Measurements from ENCODE around the gene HS6ST3. TPM values are rescaled to one million over a fixed set of nuclear protein-coding genes. Genes with fewer than 3 reads are reported as not detected.

HS6ST3 gene
- total and polyA plus RNA-seq, 2 of the 13 experiments (the other 11 are each of a cell fraction or from before 2014, with no cell fraction given), result not detected

DNA sequence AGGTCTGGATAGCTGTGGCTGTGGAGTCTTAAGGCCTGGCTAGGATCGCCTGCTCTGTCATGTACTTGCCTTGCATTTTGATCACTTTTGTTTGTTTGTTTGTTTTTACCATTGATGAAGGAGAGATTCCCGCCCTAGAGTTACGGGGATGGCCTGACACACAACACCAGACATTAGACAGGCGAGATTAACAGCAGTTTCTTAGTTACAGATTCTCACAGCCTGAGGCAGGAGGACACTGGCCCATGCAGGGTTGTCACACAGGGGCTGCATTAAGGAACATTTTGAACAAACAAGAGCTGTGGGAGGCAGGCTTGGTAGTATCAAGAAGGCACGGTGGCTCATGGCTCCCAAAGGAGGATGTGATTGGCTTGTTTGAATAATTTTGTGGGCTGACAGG, 291.8 kb downstream of the HS6ST3 start:
- no peak overlapping the region for H3K27ac ChIP-seq (ENCODE audit: extremely low read length, insufficient read depth, low read length)
- DNase-seq (ENCODE audit: low spot score), result no peak
- no peaks in the 10 kb centered on the region for H4K20me1 ChIP-seq (ENCODE audit: insufficient read depth, low read length)
- no peaks in the 10 kb centered on the region for H3K4me1 ChIP-seq (ENCODE audit: insufficient read depth, low read length)
- no peak for FAIRE-seq
- POLR2A ChIA-PET, result no interaction called here
- ATAC-seq, result no peak
- H3K4me3 ChIP-seq (replicated peaks in 1 of 3; ENCODE audit: insufficient read depth in 1 of 3, low read depth in 2 of 3, low read length in 3 of 3), result no peak overlapping the region
- H3K36me3 ChIP-seq (replicated peaks in 1 of 2; ENCODE audit: control insufficient read depth in 1 of 2, insufficient read depth in 2 of 2, low read length in 2 of 2), result no peaks in the 10 kb centered on the region
- TF ChIP-seq, protein P1, sequence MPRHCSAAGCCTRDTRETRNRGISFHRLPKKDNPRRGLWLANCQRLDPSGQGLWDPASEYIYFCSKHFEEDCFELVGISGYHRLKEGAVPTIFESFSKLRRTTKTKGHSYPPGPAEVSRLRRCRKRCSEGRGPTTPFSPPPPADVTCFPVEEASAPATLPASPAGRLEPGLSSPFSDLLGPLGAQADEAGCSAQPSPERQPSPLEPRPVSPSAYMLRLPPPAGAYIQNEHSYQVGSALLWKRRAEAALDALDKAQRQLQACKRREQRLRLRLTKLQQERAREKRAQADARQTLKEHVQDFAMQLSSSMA (CRISPR knock-in tag; IDR thresholded peaks at IDR 0.05), result no peak
- TF ChIP-seq ZNF124 (CRISPR knock-in tag; IDR thresholded peaks at IDR 0.05) (no peak), ELF1 (CRISPR knock-in tag; IDR thresholded peaks at IDR 0.05) (no peak), ZKSCAN5 (CRISPR knock-in tag; IDR thresholded peaks at IDR 0.05) (no peak), ZBTB38 (CRISPR knock-in tag; IDR thresholded peaks at IDR 0.05) (no peak)
- TF ChIP-seq, protein P2, sequence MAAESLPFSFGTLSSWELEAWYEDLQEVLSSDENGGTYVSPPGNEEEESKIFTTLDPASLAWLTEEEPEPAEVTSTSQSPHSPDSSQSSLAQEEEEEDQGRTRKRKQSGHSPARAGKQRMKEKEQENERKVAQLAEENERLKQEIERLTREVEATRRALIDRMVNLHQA (CRISPR knock-in tag; IDR thresholded peaks at IDR 0.05), result no peak
- in situ Hi-C loops (cut with HindIII; ENCODE audit: extremely low pct_ligation_motif_present, low pct_unique_long_range_greater_than_20kb), result no loop called here
- no peak overlapping the region for H3K4me2 ChIP-seq (ENCODE audit: low read depth, low read length)
- CTCF ChIA-PET (ENCODE audit: low intra/inter-chr PET ratio, low total read pairs), result no interaction called here
- no peaks in the 10 kb centered on the region for H3K27me3 ChIP-seq (ENCODE audit: control insufficient read depth in 1 of 2, insufficient read depth in 2 of 2, low read length in 2 of 2)
- H3K9ac ChIP-seq (ENCODE audit: insufficient read depth, low read depth, low read length), result no peak overlapping the region
- H3K9me3 ChIP-seq (ENCODE audit: low read length), result no peaks in the 10 kb centered on the region
- BruUV-seq (replicated peaks), result no TSS peak
- H3K79me2 ChIP-seq (ENCODE audit: insufficient read depth, low read length), result no peaks in the 10 kb centered on the region
- 3% methylated on average over 5 of the region's 5 CpGs for WGBS (ENCODE audit: low lambda C conversion rate)
- no peak overlapping the region for H2AFZ ChIP-seq (ENCODE audit: low read length)
- intact Hi-C loops (cut with micrococcal nuclease; ENCODE audit: unreplicated experiment), result loop anchor here (1.0 kb wide), 1 partner anchor 18 kb away; no protein-coding TSS in a partner anchor

DNA sequence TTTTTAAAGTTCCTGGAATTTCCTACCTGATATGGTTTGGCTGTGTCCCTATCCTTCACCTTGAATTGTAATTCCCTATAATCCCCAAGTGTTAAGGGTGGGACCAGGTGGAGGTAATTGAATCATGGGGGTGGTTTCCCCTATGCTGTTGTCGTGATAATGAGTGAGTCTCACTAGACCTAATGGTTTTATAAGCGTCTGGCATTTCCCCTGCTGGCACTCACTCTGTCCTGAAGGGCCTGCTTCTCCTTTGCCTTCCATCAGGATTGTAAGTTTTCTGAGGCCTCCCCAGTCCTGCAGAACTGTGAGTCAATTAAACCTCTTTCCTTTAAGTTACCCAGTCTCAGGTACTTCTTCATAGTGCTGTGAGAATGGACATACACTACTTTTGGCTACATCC, 298.7 kb downstream of the HS6ST3 start:
- TF ChIP-seq PRPF4 (IDR thresholded peaks at IDR 0.05; ENCODE audit: low read depth, low read length, poor library complexity, severe bottlenecking) (no peak), RFXANK (CRISPR knock-in tag; IDR thresholded peaks at IDR 0.05) (no peak), CC2D1A (CRISPR knock-in tag; IDR thresholded peaks at IDR 0.05) (no peak), THAP11 (CRISPR knock-in tag; IDR thresholded peaks at IDR 0.05) (no peak), FLYWCH1 (CRISPR knock-in tag; IDR thresholded peaks at IDR 0.05) (no peak), ETV5 (CRISPR knock-in tag; IDR thresholded peaks at IDR 0.05; ENCODE audit: borderline replicate concordance) (no peak)
- TF ChIP-seq, protein P3, sequence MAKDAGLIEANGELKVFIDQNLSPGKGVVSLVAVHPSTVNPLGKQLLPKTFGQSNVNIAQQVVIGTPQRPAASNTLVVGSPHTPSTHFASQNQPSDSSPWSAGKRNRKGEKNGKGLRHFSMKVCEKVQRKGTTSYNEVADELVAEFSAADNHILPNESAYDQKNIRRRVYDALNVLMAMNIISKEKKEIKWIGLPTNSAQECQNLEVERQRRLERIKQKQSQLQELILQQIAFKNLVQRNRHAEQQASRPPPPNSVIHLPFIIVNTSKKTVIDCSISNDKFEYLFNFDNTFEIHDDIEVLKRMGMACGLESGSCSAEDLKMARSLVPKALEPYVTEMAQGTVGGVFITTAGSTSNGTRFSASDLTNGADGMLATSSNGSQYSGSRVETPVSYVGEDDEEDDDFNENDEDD (CRISPR knock-in tag; IDR thresholded peaks at IDR 0.05; ENCODE audit: borderline replicate concordance), result no peak
- TF ChIP-seq, protein P4, sequence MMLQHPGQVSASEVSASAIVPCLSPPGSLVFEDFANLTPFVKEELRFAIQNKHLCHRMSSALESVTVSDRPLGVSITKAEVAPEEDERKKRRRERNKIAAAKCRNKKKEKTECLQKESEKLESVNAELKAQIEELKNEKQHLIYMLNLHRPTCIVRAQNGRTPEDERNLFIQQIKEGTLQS (CRISPR knock-in tag; IDR thresholded peaks at IDR 0.05), result no peak
- no peaks in the 10 kb centered on the region for H4K20me1 ChIP-seq (ENCODE audit: insufficient read depth, low read length)
- ATAC-seq, result no peak
- 0% methylated on average over 2 of the region's 2 CpGs for WGBS (ENCODE audit: low lambda C conversion rate)
- no peaks in the 10 kb centered on the region for H3K27me3 ChIP-seq (ENCODE audit: control insufficient read depth in 1 of 2, insufficient read depth in 2 of 2, low read length in 2 of 2)
- DNase-seq (ENCODE audit: low spot score), result no peak
- no peak for FAIRE-seq
- no peaks in the 10 kb centered on the region for H3K36me3 ChIP-seq (replicated peaks in 1 of 2; ENCODE audit: control insufficient read depth in 1 of 2, insufficient read depth in 2 of 2, low read length in 2 of 2)
- POLR2A ChIA-PET, result no interaction called here
- no peaks in the 10 kb centered on the region for H3K9me3 ChIP-seq (ENCODE audit: low read length)
- no peak overlapping the region for H3K27ac ChIP-seq (ENCODE audit: extremely low read length, insufficient read depth, low read length)
- intact Hi-C loops (cut with micrococcal nuclease; ENCODE audit: unreplicated experiment), result no loop called here
- no peak overlapping the region for H3K4me3 ChIP-seq (replicated peaks in 1 of 3; ENCODE audit: insufficient read depth in 1 of 3, low read depth in 2 of 3, low read length in 3 of 3)
- BruUV-seq (replicated peaks), result no TSS peak
- H2AFZ ChIP-seq (ENCODE audit: low read length), result no peak overlapping the region
- H3K4me1 ChIP-seq (ENCODE audit: insufficient read depth, low read length), result no peaks in the 10 kb centered on the region
- CTCF ChIA-PET (ENCODE audit: low intra/inter-chr PET ratio, low total read pairs), result no interaction called here
- in situ Hi-C loops (cut with HindIII; ENCODE audit: extremely low pct_ligation_motif_present, low pct_unique_long_range_greater_than_20kb), result no loop called here
- no peak overlapping the region for H3K9ac ChIP-seq (ENCODE audit: insufficient read depth, low read depth, low read length)
- H3K79me2 ChIP-seq (ENCODE audit: insufficient read depth, low read length), result no peaks in the 10 kb centered on the region
- no peak overlapping the region for H3K4me2 ChIP-seq (ENCODE audit: low read depth, low read length)
